H9 (cell line): ENCODE results near the gene RNF213. TPM values are rescaled to one million over a fixed set of nuclear protein-coding genes. Genes with fewer than 3 reads are reported as not detected.

Experiments
- DNase-seq: peaks from one replicate; pipeline ENCODE4 v3.0.0-alpha.2; 2017
- H2AFZ ChIP-seq: one replicate; pipeline ENCODE4 v1.6.1; 2013; ENCODE audit warnings: mild to moderate bottlenecking, low read length, control low read depth, moderate library complexity
- H2AK5ac ChIP-seq: 2 replicates; pipeline ENCODE4 v1.6.1; 2013; ENCODE audit warnings: low read length, control low read depth, mixed read lengths; ENCODE audit not compliant: insufficient read length
- H2BK120ac ChIP-seq: one replicate; pipeline ENCODE4 v1.6.1; 2013; ENCODE audit warnings: low read depth, mild to moderate bottlenecking, low read length, control low read depth, inconsistent platforms; ENCODE audit not compliant: poor library complexity, severe bottlenecking
- H2BK12ac ChIP-seq: 2 replicates; pipeline ENCODE4 v1.6.1; 2013; ENCODE audit warnings: low read length, control low read depth, mixed read lengths, low read depth; ENCODE audit not compliant: insufficient read length
- H2BK15ac ChIP-seq: 2 replicates; pipeline ENCODE4 v1.6.1; 2013; ENCODE audit warnings: low read depth, low read length, control low read depth
- H2BK20ac ChIP-seq: one replicate; pipeline ENCODE4 v1.6.1; 2013; ENCODE audit warnings: low read depth, mild to moderate bottlenecking, low read length, control low read depth, inconsistent platforms; ENCODE audit not compliant: poor library complexity, severe bottlenecking
- H2BK5ac ChIP-seq: 2 replicates; pipeline ENCODE4 v1.6.1; 2013; ENCODE audit warnings: low read length, control low read depth, mixed read lengths; ENCODE audit not compliant: insufficient read length
- H3K14ac ChIP-seq: 2 replicates; pipeline ENCODE4 v1.6.1; 2013; ENCODE audit warnings: low read length, control low read depth; ENCODE audit not compliant: insufficient read depth
- H3K18ac ChIP-seq: 2 replicates; pipeline ENCODE4 v1.6.1; 2013; ENCODE audit warnings: low read depth, mild to moderate bottlenecking, mixed read lengths, low read length, control low read depth; ENCODE audit not compliant: insufficient read length
- H3K23ac ChIP-seq: 2 replicates; pipeline ENCODE4 v1.6.1; 2013; ENCODE audit warnings: low read length, control low read depth, mixed read lengths, low read depth; ENCODE audit not compliant: insufficient read length
- H3K23me2 ChIP-seq: 2 replicates; pipeline ENCODE4 v1.6.1; 2013; ENCODE audit warnings: low read depth, mild to moderate bottlenecking, mixed read lengths, low read length, control low read depth; ENCODE audit not compliant: insufficient read length, poor library complexity, severe bottlenecking
- H3K27ac ChIP-seq: 2 replicates; pipeline ENCODE4 v1.5.1; 2013; ENCODE audit warnings: low read length, control low read depth, mixed read lengths, low read depth; ENCODE audit not compliant: insufficient read length
- H3K27me3 ChIP-seq: 2 replicates; pipeline ENCODE4 v1.6.1; 2013; ENCODE audit warnings: low read length, control low read depth, inconsistent platforms; ENCODE audit not compliant: insufficient read depth
- H3K4ac ChIP-seq: 2 replicates; pipeline ENCODE4 v1.6.1; 2013; ENCODE audit warnings: low read depth, mild to moderate bottlenecking, control low read depth, inconsistent platforms, low read length, moderate library complexity
- H3K4me1 ChIP-seq: 2 replicates; pipeline ENCODE4 v1.6.1; 2013; ENCODE audit warnings: low read length, control low read depth, inconsistent platforms; ENCODE audit not compliant: insufficient read depth
- H3K4me2 ChIP-seq: 2 replicates; pipeline ENCODE4 v1.6.1; 2013; ENCODE audit warnings: low read length, control low read depth, mixed read lengths; ENCODE audit not compliant: insufficient read length, insufficient read depth
- H3K56ac ChIP-seq: 2 replicates; pipeline ENCODE4 v1.6.1; 2013; ENCODE audit warnings: low read depth, mild to moderate bottlenecking, mixed read lengths, low read length, control low read depth; ENCODE audit not compliant: insufficient read length
- H3K79me1 ChIP-seq: 2 replicates; pipeline ENCODE4 v1.6.1; 2013; ENCODE audit warnings: low read depth, mild to moderate bottlenecking, moderate library complexity, low read length, control low read depth, inconsistent platforms; ENCODE audit not compliant: insufficient read depth, poor library complexity, severe bottlenecking
- H3K79me2 ChIP-seq: 2 replicates; pipeline ENCODE4 v1.6.1; 2013; ENCODE audit warnings: low read length, control low read depth, inconsistent platforms; ENCODE audit not compliant: insufficient read depth
- H3K9ac ChIP-seq: 2 replicates; pipeline ENCODE4 v1.6.1; 2013; ENCODE audit warnings: low read length, control low read depth, mixed read lengths; ENCODE audit not compliant: insufficient read length; ENCODE audit errors: extremely low read depth
- H3K9me3 ChIP-seq: one replicate; pipeline ENCODE4 v1.6.1; 2013; ENCODE audit warnings: low read depth, low read length, inconsistent platforms; ENCODE audit not compliant: control insufficient read depth
- H3T11ph ChIP-seq: one replicate; pipeline ENCODE4 v1.6.1; 2013; ENCODE audit warnings: mild to moderate bottlenecking, low read length, control low read depth, inconsistent platforms
- H4K20me1 ChIP-seq: one replicate; pipeline ENCODE4 v1.6.1; 2013; ENCODE audit not compliant: control insufficient read depth, insufficient read length, insufficient read depth
- H4K5ac ChIP-seq: 2 replicates; pipeline ENCODE4 v1.6.1; 2013; ENCODE audit warnings: low read depth, mild to moderate bottlenecking, mixed read lengths, low read length, control low read depth; ENCODE audit not compliant: insufficient read length
- H4K8ac ChIP-seq: replicated peaks from 2 replicates; pipeline ENCODE4 v1.6.1; 2013; ENCODE audit warnings: low read length, control low read depth, mixed read lengths, low read depth; ENCODE audit not compliant: insufficient read length
- H4K91ac ChIP-seq: 2 replicates; pipeline ENCODE4 v1.6.1; 2013; ENCODE audit warnings: low read depth, mild to moderate bottlenecking, moderate library complexity, mixed read lengths, low read length, control low read depth; ENCODE audit not compliant: insufficient read length
- H3K27ac Mint-ChIP-seq, 3 experiments: 2 replicates in 2 of 3; 3 replicates in 1 of 3; pipeline ENCODE4 v1.8.0; 2020 to 2021; ENCODE audit warnings: mixed read lengths in 3 of 3, mild to moderate bottlenecking in 1 of 3, moderate library complexity in 1 of 3
- H3K27me3 Mint-ChIP-seq: 2 replicates; pipeline ENCODE4 v1.8.0; 2021; ENCODE audit warnings: low read depth, mild to moderate bottlenecking, moderate library complexity, mixed read lengths
- H3K36me3 Mint-ChIP-seq, 3 experiments: 2 replicates in 2 of 3; 3 replicates in 1 of 3; pipeline ENCODE4 v1.8.0; 2020 to 2021; ENCODE audit warnings: low read depth in 3 of 3, mixed read lengths in 3 of 3; ENCODE audit not compliant: insufficient read depth in 1 of 3
- H3K4me1 Mint-ChIP-seq, 2 experiments: 2 replicates each; pipeline ENCODE4 v1.8.0; 2020; ENCODE audit warnings: mixed read lengths in 2 of 2
- H3K4me3 Mint-ChIP-seq, 2 experiments: 2 replicates in 1 of 2; 3 replicates in 1 of 2; pipeline ENCODE4 v1.8.0; 2020 to 2021; ENCODE audit warnings: mild to moderate bottlenecking in 2 of 2, mixed read lengths in 2 of 2, moderate library complexity in 1 of 2
- H3K9me3 Mint-ChIP-seq, 2 experiments: 2 replicates in 1 of 2; 3 replicates in 1 of 2; pipeline ENCODE4 v1.8.0; 2020; ENCODE audit warnings: mild to moderate bottlenecking in 2 of 2, mixed read lengths in 2 of 2, moderate library complexity in 1 of 2
- WGBS: extraction: QIAGEN DNeasy Blood & Tissue Kit; methylation state at CpG from one replicate; pipeline ENCODE4 v1.1.7; 2013; ENCODE audit warnings: missing lambda C conversion rate, low lambda C conversion rate, mixed read lengths; ENCODE audit not compliant: insufficient read length; ENCODE audit errors: extremely low coverage; 5-methylcytosine and 5-hydroxymethylcytosine counted together
- total RNA-seq: library from RNA; stranded (reverse); gene quantifications from 2 replicates; pipeline ENCODE4 v1.2.1, GENCODE V29; 2021
- TF ChIP-seq, protein P1 (sequence below): fragments of 200-600 bp; sonication (generic); conservative IDR thresholded peaks from 3 replicates; pipeline ENCODE4 v1.8.0; 2021; ENCODE audit warnings: antibody characterized with exemption, mild to moderate bottlenecking

The RNF213 gene
- total RNA-seq, 1 experiment from 2014 or later: 34.3 TPM

- H3K4me3 Mint-ChIP-seq: no peak overlapping the region
- H3K23me2 ChIP-seq: no peaks in the 10 kb centered on the region
Observed at GRCh38 chr17:80439499-80439898, 178.8 kb downstream of the RNF213 start.

More at GRCh38 chr17:80439499-80439898, 178.8 kb downstream of the RNF213 start:
- H3K4ac ChIP-seq: no peak overlapping the region
- no peaks in the 10 kb centered on the region for H3K4me1 ChIP-seq
- H3K4me2 ChIP-seq: no peak overlapping the region
- H3K27me3 ChIP-seq: no peaks in the 10 kb centered on the region
- no CpG with 5 or more reads among the region's 9 CpGs for WGBS
- Mint-ChIP-seq H3K9me3 (peaks cover 0 to 3% of the 10 kb centered on the region in 2 experiments; a peak in 1 of 5 replicates), H3K27me3 (peaks cover 57% of the 10 kb centered on the region), H3K36me3 (no peaks in the 10 kb centered on the region), H3K27ac (no peak overlapping the region), H3K4me1 (peaks cover 7 to 19% of the 10 kb centered on the region in 2 experiments)
- no peaks in the 10 kb centered on the region for H3K9me3 ChIP-seq
- H3K56ac ChIP-seq: no peak overlapping the region
- no peak overlapping the region for H2BK20ac ChIP-seq
- H3K14ac ChIP-seq: no peak overlapping the region; the same call in 1 of the 2 replicates
- no peak overlapping the region for H3K27ac ChIP-seq
- H3T11ph ChIP-seq: no peak overlapping the region
- H3K79me2 ChIP-seq: no peaks in the 10 kb centered on the region
- no peak overlapping the region for H2BK5ac ChIP-seq
- DNase-seq: no peak
- H4K20me1 ChIP-seq: no peaks in the 10 kb centered on the region
- H3K18ac ChIP-seq: no peak overlapping the region
- no peak overlapping the region for H4K8ac ChIP-seq
- no peak overlapping the region for H4K91ac ChIP-seq
- H4K5ac ChIP-seq: no peak overlapping the region
- no peaks in the 10 kb centered on the region for H3K79me1 ChIP-seq
- no peak overlapping the region for H2BK15ac ChIP-seq
- H2BK12ac ChIP-seq: no peak overlapping the region
- TF ChIP-seq, protein P1, sequence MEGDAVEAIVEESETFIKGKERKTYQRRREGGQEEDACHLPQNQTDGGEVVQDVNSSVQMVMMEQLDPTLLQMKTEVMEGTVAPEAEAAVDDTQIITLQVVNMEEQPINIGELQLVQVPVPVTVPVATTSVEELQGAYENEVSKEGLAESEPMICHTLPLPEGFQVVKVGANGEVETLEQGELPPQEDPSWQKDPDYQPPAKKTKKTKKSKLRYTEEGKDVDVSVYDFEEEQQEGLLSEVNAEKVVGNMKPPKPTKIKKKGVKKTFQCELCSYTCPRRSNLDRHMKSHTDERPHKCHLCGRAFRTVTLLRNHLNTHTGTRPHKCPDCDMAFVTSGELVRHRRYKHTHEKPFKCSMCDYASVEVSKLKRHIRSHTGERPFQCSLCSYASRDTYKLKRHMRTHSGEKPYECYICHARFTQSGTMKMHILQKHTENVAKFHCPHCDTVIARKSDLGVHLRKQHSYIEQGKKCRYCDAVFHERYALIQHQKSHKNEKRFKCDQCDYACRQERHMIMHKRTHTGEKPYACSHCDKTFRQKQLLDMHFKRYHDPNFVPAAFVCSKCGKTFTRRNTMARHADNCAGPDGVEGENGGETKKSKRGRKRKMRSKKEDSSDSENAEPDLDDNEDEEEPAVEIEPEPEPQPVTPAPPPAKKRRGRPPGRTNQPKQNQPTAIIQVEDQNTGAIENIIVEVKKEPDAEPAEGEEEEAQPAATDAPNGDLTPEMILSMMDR: no peak
- no peak overlapping the region for H2AK5ac ChIP-seq
- no peak overlapping the region for H2AFZ ChIP-seq
- H3K23ac ChIP-seq: no peak overlapping the region
- H3K9ac ChIP-seq: no peak overlapping the region
- no peak overlapping the region for H2BK120ac ChIP-seq
